T-helper 17 cell (primary cell): ENCODE results near the gene GLYR1. TPM values are rescaled to one million over a fixed set of nuclear protein-coding genes. Genes with fewer than 3 reads are reported as not detected.

Experiments used
- ATAC-seq: fragments of 150-1000 bp; cut with Tn5 transposase; 2 replicates; pipeline ENCODE4 v1.10.0; 2021; ENCODE audit warnings: mild to moderate bottlenecking, moderate library complexity
- DNase-seq, 3 donors: peaks; one replicate each; pipeline versions ENCODE4 v3.0.0 to v3.0.0-alpha.2; 2020 to 2021
- H3K9me3 ChIP-seq: one replicate; pipeline ENCODE4 v1.7.0; 2013; ENCODE audit warnings: low read length, mild to moderate bottlenecking; ENCODE audit not compliant: control insufficient read depth, poor library complexity, severe bottlenecking
- H3K27ac Mint-ChIP-seq: one replicate; pipeline ENCODE4 v1.8.0; 2022; ENCODE audit warnings: mild to moderate bottlenecking, moderate library complexity, mixed read lengths
- H3K27me3 Mint-ChIP-seq: one replicate; pipeline ENCODE4 v1.8.0; 2022; ENCODE audit warnings: mixed read lengths
- H3K36me3 Mint-ChIP-seq: one replicate; pipeline ENCODE4 v1.8.0; 2022; ENCODE audit warnings: low read depth, mixed read lengths
- H3K4me1 Mint-ChIP-seq: one replicate; pipeline ENCODE4 v1.8.0; 2022; ENCODE audit warnings: mild to moderate bottlenecking, mixed read lengths
- H3K4me3 Mint-ChIP-seq: one replicate; pipeline ENCODE4 v1.8.0; 2022; ENCODE audit warnings: mild to moderate bottlenecking, moderate library complexity, mixed read lengths
- total RNA-seq, 4 donors: library from RNA in 2 of 4; stranded (reverse) in 2 of 4; gene quantifications; one replicate each; pipeline ENCODE4 v1.2.3 and lab custom pipeline; 2022 to 2026

The GLYR1 gene
- total RNA-seq, 2 donors from 2014 or later, result 91.9 to 108 TPM

- peaks cover 7% of the 10 kb centered on the region for H3K4me1 Mint-ChIP-seq
- no peaks in the 10 kb centered on the region for H3K36me3 Mint-ChIP-seq
- no peaks in the 10 kb centered on the region for H3K27me3 Mint-ChIP-seq
- no peak overlapping the region for H3K27ac Mint-ChIP-seq
- no peak for ATAC-seq
- H3K4me3 Mint-ChIP-seq, result peak overlapping the region; percentile 90
- H3K9me3 ChIP-seq, result no peaks in the 10 kb centered on the region
- DNase-seq, result no peak
These were observed 43.7 kb downstream of the GLYR1 start for GRCh38 chr16:4803401-4803844.

GRCh38 chr16:4802659-4803287 lies 44.3 kb downstream of the GLYR1 start:
- peak overlapping the region; percentile 87 for H3K27ac Mint-ChIP-seq
- ATAC-seq (peak; percentile 85), DNase-seq (peak; percentile 84 to 93 (median 86))
- no peaks in the 10 kb centered on the region for H3K36me3 Mint-ChIP-seq
- H3K9me3 ChIP-seq, result no peaks in the 10 kb centered on the region
- peak overlapping the region; percentile 90 for H3K4me3 Mint-ChIP-seq
- no peaks in the 10 kb centered on the region for H3K27me3 Mint-ChIP-seq
- peaks cover 7% of the 10 kb centered on the region for H3K4me1 Mint-ChIP-seq

- Mint-ChIP-seq H3K4me3 (peak within 1 kb of the TSS; percentile 90), H3K27me3 (no peaks in the 10 kb centered on the region), H3K27ac (peak within 1 kb of the TSS; percentile 87), H3K4me1 (peaks cover 7% of the 10 kb centered on the region), H3K36me3 (no peaks in the 10 kb centered on the region)
- no peaks in the 10 kb centered on the region for H3K9me3 ChIP-seq
- peak; percentile 77 to 87 (median 84) for DNase-seq
- peak; percentile 78 for ATAC-seq
These were observed 45.0 kb downstream of the GLYR1 start, which contains the start of gene ROGDI for GRCh38 chr16:4801962-4802658. Gene ROGDI, minus strand, starts transcription at chr16:4802633. Its CDS starts 62 bp downstream, at chr16:4802571.

GRCh38 chr16:4801051-4801961 lies 45.8 kb downstream of the GLYR1 start:
- peak overlapping the region; percentile 87 for H3K27ac Mint-ChIP-seq
- H3K4me3 Mint-ChIP-seq, result peak overlapping the region; percentile 90
- H3K27me3 Mint-ChIP-seq, result no peaks in the 10 kb centered on the region
- ATAC-seq (no peak), DNase-seq (no peak)
- H3K9me3 ChIP-seq, result no peaks in the 10 kb centered on the region
- H3K36me3 Mint-ChIP-seq, result no peaks in the 10 kb centered on the region
- H3K4me1 Mint-ChIP-seq, result peaks cover 7% of the 10 kb centered on the region

GRCh38 chr16:4800290-4801041 lies 46.6 kb downstream of the GLYR1 start:
- Mint-ChIP-seq H3K27ac (peak overlapping the region; percentile 87), H3K36me3 (no peaks in the 10 kb centered on the region), H3K4me1 (peaks cover 7% of the 10 kb centered on the region), H3K4me3 (peak overlapping the region; percentile 49), H3K27me3 (no peaks in the 10 kb centered on the region)
- no peak for DNase-seq
- H3K9me3 ChIP-seq, result no peaks in the 10 kb centered on the region
- no peak for ATAC-seq

GRCh38 chr16:4799171-4799855 lies 47.8 kb downstream of the GLYR1 start:
- ATAC-seq (no peak), DNase-seq (no peak)
- peak overlapping the region; percentile 58 for H3K4me3 Mint-ChIP-seq
- no peaks in the 10 kb centered on the region for H3K27me3 Mint-ChIP-seq
- no peak overlapping the region for H3K27ac Mint-ChIP-seq
- H3K36me3 Mint-ChIP-seq, result no peaks in the 10 kb centered on the region
- H3K4me1 Mint-ChIP-seq, result peaks cover 7% of the 10 kb centered on the region
- H3K9me3 ChIP-seq, result no peaks in the 10 kb centered on the region

- no peak overlapping the region for H3K4me3 Mint-ChIP-seq
- H3K27ac Mint-ChIP-seq, result no peak overlapping the region
- no peaks in the 10 kb centered on the region for H3K9me3 ChIP-seq
- ATAC-seq (no peak), DNase-seq (no peak)
- no peaks in the 10 kb centered on the region for H3K27me3 Mint-ChIP-seq
- peaks cover 5% of the 10 kb centered on the region for H3K4me1 Mint-ChIP-seq
- no peaks in the 10 kb centered on the region for H3K36me3 Mint-ChIP-seq
These were observed 48.6 kb downstream of the GLYR1 start for GRCh38 chr16:4798456-4798855.

GRCh38 chr16:4797805-4798252 lies 49.3 kb downstream of the GLYR1 start:
- H3K4me1 Mint-ChIP-seq, result peaks cover 5% of the 10 kb centered on the region
- H3K27me3 Mint-ChIP-seq, result no peaks in the 10 kb centered on the region
- no peak for DNase-seq
- no peak overlapping the region for H3K4me3 Mint-ChIP-seq
- ATAC-seq, result no peak
- no peaks in the 10 kb centered on the region for H3K36me3 Mint-ChIP-seq
- no peaks in the 10 kb centered on the region for H3K9me3 ChIP-seq
- no peak overlapping the region for H3K27ac Mint-ChIP-seq

GRCh38 chr16:4796982-4797804 lies 49.9 kb downstream of the GLYR1 start:
- Mint-ChIP-seq H3K27me3 (no peaks in the 10 kb centered on the region), H3K36me3 (no peaks in the 10 kb centered on the region), H3K27ac (no peak overlapping the region), H3K4me3 (no peak overlapping the region), H3K4me1 (peaks cover 5% of the 10 kb centered on the region)
- H3K9me3 ChIP-seq, result no peaks in the 10 kb centered on the region
- ATAC-seq (no peak), DNase-seq (no peak)

GRCh38 chr16:4795828-4796572 lies 51.1 kb downstream of the GLYR1 start:
- Mint-ChIP-seq H3K4me1 (peaks cover 2% of the 10 kb centered on the region), H3K27ac (no peak overlapping the region), H3K36me3 (no peaks in the 10 kb centered on the region), H3K4me3 (no peak overlapping the region), H3K27me3 (no peaks in the 10 kb centered on the region)
- no peak for DNase-seq
- no peaks in the 10 kb centered on the region for H3K9me3 ChIP-seq
- ATAC-seq, result no peak

- Mint-ChIP-seq H3K27me3 (no peaks in the 10 kb centered on the region), H3K36me3 (no peaks in the 10 kb centered on the region), H3K4me3 (no peak within 1 kb of the TSS), H3K27ac (no peak within 1 kb of the TSS), H3K4me1 (peaks cover 6% of the 10 kb centered on the region)
- no peaks in the 10 kb centered on the region for H3K9me3 ChIP-seq
- no peak for ATAC-seq
- DNase-seq, result no peak
These were observed 51.8 kb downstream of the GLYR1 start, which contains the start of gene SMIM22 for GRCh38 chr16:4795181-4795827. Gene SMIM22, plus strand, starts transcription at chr16:4795369. Its CDS starts 366 bp downstream, at chr16:4795735.
